HepG2 (cell line): Measurements from ENCODE around the gene NPHP3. TPM values are rescaled to one million over a fixed set of nuclear protein-coding genes. Genes with fewer than 3 reads are reported as not detected.

Experiments
- CCDC6 ChIP-seq: sonication (generic); formaldehyde crosslinking; IDR thresholded peaks from 2 replicates; pipeline ENCODE4 v1.8.1; 2022; ENCODE audit warnings: mild to moderate bottlenecking, missing genetic modification reagents, moderate library complexity
- GMEB1 ChIP-seq: sonication (generic); formaldehyde crosslinking; IDR thresholded peaks from 2 replicates; pipeline ENCODE4 v1.5.1; 2020; ENCODE audit warnings: missing genetic modification reagents, mild to moderate bottlenecking, borderline replicate concordance
- PATZ1 ChIP-seq: sonication (generic); formaldehyde crosslinking; IDR thresholded peaks from 2 replicates; pipeline ENCODE4 v1.4.0; 2020; ENCODE audit warnings: missing genetic modification reagents
- PHF8 ChIP-seq: sonication (generic); formaldehyde crosslinking; IDR thresholded peaks from 2 replicates; pipeline ENCODE4 v1.5.0; 2020; ENCODE audit warnings: missing genetic modification reagents
- POGZ ChIP-seq: sonication (generic); formaldehyde crosslinking; IDR thresholded peaks from 2 replicates; pipeline ENCODE4 v1.4.0; 2020; ENCODE audit warnings: mild to moderate bottlenecking, missing genetic modification reagents
- TBX2 ChIP-seq: sonication (generic); formaldehyde crosslinking; IDR thresholded peaks from 2 replicates; pipeline ENCODE4 v1.5.0; 2020; ENCODE audit warnings: missing genetic modification reagents, mild to moderate bottlenecking, borderline replicate concordance
- TFDP2 ChIP-seq: sonication (generic); formaldehyde crosslinking; IDR thresholded peaks from 2 replicates; pipeline ENCODE4 v1.4.0; 2020; ENCODE audit warnings: missing genetic modification reagents
- TGIF2 ChIP-seq: IDR thresholded peaks from 2 replicates; pipeline ENCODE4 v1.6.1; 2016; ENCODE audit warnings: control low read depth, missing compliant biosample characterization
- THAP9 ChIP-seq: sonication (generic); formaldehyde crosslinking; IDR thresholded peaks from 2 replicates; pipeline ENCODE4; 2020; ENCODE audit warnings: missing genetic modification reagents, mild to moderate bottlenecking, borderline replicate concordance
- ZNF142 ChIP-seq: sonication (generic); formaldehyde crosslinking; IDR thresholded peaks from 2 replicates; pipeline ENCODE4 v1.4.0; 2020; ENCODE audit warnings: missing genetic modification reagents
- ZNF17 ChIP-seq: sonication (generic); formaldehyde crosslinking; IDR thresholded peaks from 2 replicates; pipeline ENCODE4 v1.5.0; 2020; ENCODE audit warnings: mild to moderate bottlenecking, missing genetic modification reagents
- ZNF431 ChIP-seq: sonication (generic); formaldehyde crosslinking; IDR thresholded peaks from 2 replicates; pipeline ENCODE4 v1.9.0; 2022; ENCODE audit warnings: missing genetic modification reagents, low read depth, mild to moderate bottlenecking, borderline replicate concordance
- ZNF441 ChIP-seq: sonication (generic); formaldehyde crosslinking; IDR thresholded peaks from 2 replicates; pipeline ENCODE4 v1.7.0; 2021; ENCODE audit warnings: missing genetic modification reagents, borderline replicate concordance
- polyA plus RNA-seq, 8 experiments: library from polyadenylated mRNA; depleted of rRNA in 3 of 8; stranded (reverse) in 7 of 8; unstranded in 1 of 8; fragments of >200 nt; fragmentation: Illumina TruSeq in 4 of 8; extraction: Trizol in 4 of 8; gene quantifications; 2 replicates each; pipeline versions ENCODE4 v1.2.1 to v1.2.3, GENCODE V29; 2011 to 2016; ENCODE audit warnings: low read depth in 4 of 8, missing spikeins in 1 of 8, mixed read lengths in 1 of 8; ENCODE audit not compliant: insufficient read depth in 1 of 8
- total RNA-seq, 5 experiments: library from RNA; depleted of rRNA; stranded (reverse); fragments of >200 nt; fragmentation: Illumina TruSeq; extraction: Trizol; gene quantifications; 2 replicates each; pipeline ENCODE4 v1.2.3, GENCODE V29; 2016; ENCODE audit warnings: low read depth in 1 of 5

The NPHP3 gene
- total and polyA plus RNA-seq, 2 of the 13 experiments (the other 11 are each of a cell fraction or from before 2014, with no cell fraction given): 11.0 to 20.2 TPM

GRCh38 chr3:132660052-132660810 is 62.0 kb downstream of the NPHP3 start, which contains the start of gene UBA5 (continued):
- peak; percentile 78; the same call in 1 of the 2 replicates for TF ChIP-seq ZNF142 (CRISPR knock-in tag)
- peak; percentile 22; the same call in 1 of the 2 replicates for TF ChIP-seq PATZ1 (CRISPR knock-in tag)
- 0 out of 2 replicates have a peak, but pooled peaks have one; percentile 61 for TF ChIP-seq ZNF17 (CRISPR knock-in tag)
- peak; percentile 96 for TF ChIP-seq PHF8
- TF ChIP-seq GMEB1 (CRISPR knock-in tag): peak; percentile 27; the same call in 1 of the 2 replicates
- TF ChIP-seq CCDC6: peak; percentile 9; the same call in 1 of the 2 replicates
- TF ChIP-seq POGZ (CRISPR knock-in tag): 0 out of 2 replicates have a peak, but pooled peaks have one; percentile 57
- peak; percentile 55 for TF ChIP-seq TGIF2 (CRISPR knock-in tag)
- peak; percentile 32; the same call in 1 of the 2 replicates for TF ChIP-seq ZNF441 (CRISPR knock-in tag)
- peak; percentile 13; the same call in 1 of the 2 replicates for TF ChIP-seq TFDP2 (CRISPR knock-in tag)
- TF ChIP-seq ZNF431 (CRISPR knock-in tag): 0 out of 2 replicates have a peak, but pooled peaks have one; percentile 23
- peak; percentile 52; the same call in 1 of the 2 replicates for TF ChIP-seq TBX2
- TF ChIP-seq THAP9 (CRISPR knock-in tag): peak; percentile 73; the same call in 1 of the 2 replicates
